KOPT-K1 (cell line): ENCODE results near the gene CCDC85C.

Experiments used
- H3K27ac ChIP-seq: fragments of 200-600 bp; sonication (generic); 2 replicates; pipeline ENCODE4 v1.5.1; 2016; ENCODE audit warnings: antibody characterized with exemption, mild to moderate bottlenecking, low read depth, low read length; ENCODE audit not compliant: poor library complexity, severe bottlenecking
- H3K36me3 ChIP-seq: fragments of 200-600 bp; sonication (generic); 2 replicates; pipeline ENCODE4 v1.5.1; 2017; ENCODE audit warnings: antibody characterized with exemption, mild to moderate bottlenecking, low read length, moderate library complexity; ENCODE audit not compliant: insufficient read depth
- H3K9me3 ChIP-seq: fragments of 200-600 bp; sonication (generic); 2 replicates; pipeline ENCODE4 v1.5.1; 2017; ENCODE audit warnings: antibody characterized with exemption, low read length, mild to moderate bottlenecking; ENCODE audit not compliant: insufficient read depth, poor library complexity, severe bottlenecking

Gene CCDC85C

GRCh38 chr14:99576761-99577705 lies 27.0 kb downstream of the CCDC85C start:
- Histone ChIP-seq H3K36me3 (no peaks in the 10 kb centered on the region; the same call in 1 of the 2 replicates), H3K9me3 (no peaks in the 10 kb centered on the region), H3K27ac (no peak overlapping the region)

- Histone ChIP-seq H3K36me3 (no peaks in the 10 kb centered on the region; the same call in 1 of the 2 replicates), H3K27ac (no peak overlapping the region), H3K9me3 (no peaks in the 10 kb centered on the region)
Observed at GRCh38 chr14:99576304-99576703, 27.7 kb downstream of the CCDC85C start.

- H3K36me3 ChIP-seq = no peaks in the 10 kb centered on the region; the same call in 1 of the 2 replicates
- H3K27ac ChIP-seq = no peak overlapping the region
- no peaks in the 10 kb centered on the region for H3K9me3 ChIP-seq
Observed at GRCh38 chr14:99575043-99576023, 28.7 kb downstream of the CCDC85C start.

GRCh38 chr14:99574099-99574880 lies 29.7 kb downstream of the CCDC85C start:
- H3K36me3 ChIP-seq = no peaks in the 10 kb centered on the region; the same call in 1 of the 2 replicates
- H3K9me3 ChIP-seq = no peaks in the 10 kb centered on the region
- H3K27ac ChIP-seq = no peak overlapping the region

- Histone ChIP-seq H3K27ac (no peak overlapping the region), H3K9me3 (no peaks in the 10 kb centered on the region)
Observed at GRCh38 chr14:99573436-99574098, 30.4 kb downstream of the CCDC85C start.

GRCh38 chr14:99573000-99573330 lies 31.0 kb downstream of the CCDC85C start:
- Histone ChIP-seq H3K27ac (no peak overlapping the region), H3K36me3 (no peaks in the 10 kb centered on the region)

More at GRCh38 chr14:99573436-99574098, 30.4 kb downstream of the CCDC85C start:
- H3K36me3 ChIP-seq = no peaks in the 10 kb centered on the region; the same call in 1 of the 2 replicates

GRCh38 chr14:99572173-99572999 lies 31.6 kb downstream of the CCDC85C start:
- Histone ChIP-seq H3K9me3 (no peaks in the 10 kb centered on the region), H3K36me3 (no peaks in the 10 kb centered on the region), H3K27ac (no peak overlapping the region)

More at GRCh38 chr14:99573000-99573330, 31.0 kb downstream of the CCDC85C start:
- H3K9me3 ChIP-seq = no peaks in the 10 kb centered on the region

- no peak overlapping the region for H3K27ac ChIP-seq
Observed at GRCh38 chr14:99571303-99571986, 32.6 kb downstream of the CCDC85C start.

GRCh38 chr14:99570544-99571302 lies 33.3 kb downstream of the CCDC85C start:
- Histone ChIP-seq H3K27ac (no peak overlapping the region), H3K9me3 (no peaks in the 10 kb centered on the region), H3K36me3 (no peaks in the 10 kb centered on the region)

More at GRCh38 chr14:99571303-99571986, 32.6 kb downstream of the CCDC85C start:
- Histone ChIP-seq H3K9me3 (no peaks in the 10 kb centered on the region), H3K36me3 (no peaks in the 10 kb centered on the region)

- Histone ChIP-seq H3K9me3 (no peaks in the 10 kb centered on the region), H3K36me3 (no peaks in the 10 kb centered on the region), H3K27ac (no peak overlapping the region)
Observed at GRCh38 chr14:99569725-99570543, 34.1 kb downstream of the CCDC85C start.

- H3K9me3 ChIP-seq = no peaks in the 10 kb centered on the region
- no peak overlapping the region for H3K27ac ChIP-seq
- no peaks in the 10 kb centered on the region for H3K36me3 ChIP-seq
Observed at GRCh38 chr14:99568567-99569560, 35.1 kb downstream of the CCDC85C start.
